ENCODE measurements around the gene SERTAD2.

SERTAD2 gene

DNA sequence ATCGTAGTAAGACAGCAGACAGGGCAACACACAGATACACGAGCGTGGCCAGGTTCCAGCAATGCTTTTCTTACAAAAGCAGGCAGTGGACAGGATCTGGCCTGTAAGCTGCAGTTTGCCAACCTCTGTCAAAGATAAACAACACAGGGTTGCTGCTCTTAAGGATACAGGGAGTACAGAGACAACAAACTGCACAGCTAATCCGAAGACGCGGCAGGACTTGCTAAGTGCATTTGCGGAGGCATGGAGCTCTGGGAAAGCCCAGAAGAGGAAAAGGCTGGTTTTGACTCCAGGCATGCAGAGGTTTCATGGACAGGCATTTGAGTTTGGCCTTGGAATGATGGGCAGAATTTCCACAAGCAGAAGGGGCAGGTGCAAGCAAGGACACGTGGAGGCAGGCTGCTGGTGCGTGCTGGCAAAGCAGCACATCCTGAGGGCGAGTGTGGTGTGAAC is 24.4 kb downstream of the SERTAD2 start:
- Histone ChIP-seq H3K27ac (replicated peaks) (no peak overlapping the region), H3K4me3 (replicated peaks; ENCODE audit: insufficient read depth, low read length) (no peak overlapping the region), H3K27me3 (ENCODE audit: insufficient read depth, poor library complexity, severe bottlenecking) (no peaks in the 10 kb centered on the region)
- DNase-seq (ENCODE audit: low read depth in 1 of 2, low spot score in 1 of 2) = no peak
- TF ChIP-seq SPI1 (IDR thresholded peaks at IDR 0.05; ENCODE audit: borderline replicate concordance, low read depth) (no peak), GABPA (IDR thresholded peaks at IDR 0.05; ENCODE audit: low read depth) (no peak), POLR2AphosphoS5 (IDR thresholded peaks at IDR 0.05; ENCODE audit: low read depth) (no peak)
- TF ChIP-seq, protein P1, sequence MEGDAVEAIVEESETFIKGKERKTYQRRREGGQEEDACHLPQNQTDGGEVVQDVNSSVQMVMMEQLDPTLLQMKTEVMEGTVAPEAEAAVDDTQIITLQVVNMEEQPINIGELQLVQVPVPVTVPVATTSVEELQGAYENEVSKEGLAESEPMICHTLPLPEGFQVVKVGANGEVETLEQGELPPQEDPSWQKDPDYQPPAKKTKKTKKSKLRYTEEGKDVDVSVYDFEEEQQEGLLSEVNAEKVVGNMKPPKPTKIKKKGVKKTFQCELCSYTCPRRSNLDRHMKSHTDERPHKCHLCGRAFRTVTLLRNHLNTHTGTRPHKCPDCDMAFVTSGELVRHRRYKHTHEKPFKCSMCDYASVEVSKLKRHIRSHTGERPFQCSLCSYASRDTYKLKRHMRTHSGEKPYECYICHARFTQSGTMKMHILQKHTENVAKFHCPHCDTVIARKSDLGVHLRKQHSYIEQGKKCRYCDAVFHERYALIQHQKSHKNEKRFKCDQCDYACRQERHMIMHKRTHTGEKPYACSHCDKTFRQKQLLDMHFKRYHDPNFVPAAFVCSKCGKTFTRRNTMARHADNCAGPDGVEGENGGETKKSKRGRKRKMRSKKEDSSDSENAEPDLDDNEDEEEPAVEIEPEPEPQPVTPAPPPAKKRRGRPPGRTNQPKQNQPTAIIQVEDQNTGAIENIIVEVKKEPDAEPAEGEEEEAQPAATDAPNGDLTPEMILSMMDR (IDR thresholded peaks at IDR 0.05; ENCODE audit: insufficient read depth, low read length) = no peak
- TF ChIP-seq, protein P2, sequence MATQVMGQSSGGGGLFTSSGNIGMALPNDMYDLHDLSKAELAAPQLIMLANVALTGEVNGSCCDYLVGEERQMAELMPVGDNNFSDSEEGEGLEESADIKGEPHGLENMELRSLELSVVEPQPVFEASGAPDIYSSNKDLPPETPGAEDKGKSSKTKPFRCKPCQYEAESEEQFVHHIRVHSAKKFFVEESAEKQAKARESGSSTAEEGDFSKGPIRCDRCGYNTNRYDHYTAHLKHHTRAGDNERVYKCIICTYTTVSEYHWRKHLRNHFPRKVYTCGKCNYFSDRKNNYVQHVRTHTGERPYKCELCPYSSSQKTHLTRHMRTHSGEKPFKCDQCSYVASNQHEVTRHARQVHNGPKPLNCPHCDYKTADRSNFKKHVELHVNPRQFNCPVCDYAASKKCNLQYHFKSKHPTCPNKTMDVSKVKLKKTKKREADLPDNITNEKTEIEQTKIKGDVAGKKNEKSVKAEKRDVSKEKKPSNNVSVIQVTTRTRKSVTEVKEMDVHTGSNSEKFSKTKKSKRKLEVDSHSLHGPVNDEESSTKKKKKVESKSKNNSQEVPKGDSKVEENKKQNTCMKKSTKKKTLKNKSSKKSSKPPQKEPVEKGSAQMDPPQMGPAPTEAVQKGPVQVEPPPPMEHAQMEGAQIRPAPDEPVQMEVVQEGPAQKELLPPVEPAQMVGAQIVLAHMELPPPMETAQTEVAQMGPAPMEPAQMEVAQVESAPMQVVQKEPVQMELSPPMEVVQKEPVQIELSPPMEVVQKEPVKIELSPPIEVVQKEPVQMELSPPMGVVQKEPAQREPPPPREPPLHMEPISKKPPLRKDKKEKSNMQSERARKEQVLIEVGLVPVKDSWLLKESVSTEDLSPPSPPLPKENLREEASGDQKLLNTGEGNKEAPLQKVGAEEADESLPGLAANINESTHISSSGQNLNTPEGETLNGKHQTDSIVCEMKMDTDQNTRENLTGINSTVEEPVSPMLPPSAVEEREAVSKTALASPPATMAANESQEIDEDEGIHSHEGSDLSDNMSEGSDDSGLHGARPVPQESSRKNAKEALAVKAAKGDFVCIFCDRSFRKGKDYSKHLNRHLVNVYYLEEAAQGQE (IDR thresholded peaks at IDR 0.05; ENCODE audit: insufficient replicate concordance, low read depth) = no peak

DNA sequence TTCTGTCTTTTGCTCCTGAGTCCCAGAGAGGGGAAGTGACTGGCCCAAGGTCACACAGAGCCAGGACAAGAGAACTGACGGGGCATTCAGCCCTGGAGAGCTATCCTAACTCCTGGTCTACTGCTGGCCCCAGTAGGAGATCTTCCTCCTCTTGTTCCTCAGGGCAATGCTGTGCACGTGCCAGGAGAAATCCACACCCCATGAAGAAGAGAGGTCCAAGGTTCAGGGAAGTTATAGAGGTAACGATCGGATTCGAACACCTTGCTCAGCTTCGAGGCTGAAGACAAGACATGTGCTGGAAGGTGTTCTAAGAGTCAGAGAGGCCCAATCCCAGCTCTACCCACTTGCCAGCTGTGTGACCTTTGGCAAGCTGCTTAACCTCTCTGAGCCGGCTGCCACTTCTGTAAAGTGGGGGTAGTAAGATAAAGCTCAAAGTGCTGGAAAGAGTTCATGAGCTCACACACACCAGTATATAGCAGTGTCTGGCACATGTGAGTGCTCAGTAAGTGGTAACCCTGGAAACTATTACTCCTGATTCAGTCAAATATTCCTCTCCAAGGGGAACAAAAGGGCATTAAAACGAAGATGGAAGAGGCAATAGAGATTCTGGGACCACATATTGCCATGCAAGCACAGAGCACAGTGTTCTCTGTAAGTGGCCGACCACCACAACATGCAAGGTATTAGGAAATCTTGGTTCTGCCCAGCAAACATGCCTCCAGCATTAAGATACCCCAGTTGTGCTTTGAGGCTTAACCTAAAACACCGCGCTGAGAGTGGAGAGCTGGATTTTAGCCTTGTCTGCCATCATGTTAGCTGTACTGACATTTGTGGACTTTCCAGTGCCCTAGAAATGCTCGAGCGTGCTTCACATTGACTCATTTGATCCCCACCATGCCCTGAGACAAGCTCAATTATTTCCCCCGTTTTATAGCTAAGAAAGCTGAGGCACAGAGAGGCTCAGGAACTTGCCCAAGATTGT is 25.6 kb downstream of the SERTAD2 start:
- DNase-seq (ENCODE audit: low read depth in 1 of 2, low spot score in 1 of 2) = no peak
- no peaks in the 10 kb centered on the region for H3K27me3 ChIP-seq (ENCODE audit: insufficient read depth, poor library complexity, severe bottlenecking)
- H3K27ac ChIP-seq (replicated peaks) = no peak overlapping the region
- H3K4me3 ChIP-seq (replicated peaks; ENCODE audit: insufficient read depth, low read length) = no peak overlapping the region
- TF ChIP-seq, protein P2 (IDR thresholded peaks at IDR 0.05; ENCODE audit: insufficient replicate concordance, low read depth) = no peak
- TF ChIP-seq SPI1 (IDR thresholded peaks at IDR 0.05; ENCODE audit: borderline replicate concordance, low read depth) = no peak
- TF ChIP-seq, protein P1 (IDR thresholded peaks at IDR 0.05; ENCODE audit: insufficient read depth, low read length) = no peak
- TF ChIP-seq GABPA (IDR thresholded peaks at IDR 0.05; ENCODE audit: low read depth) = no peak
- no peak for TF ChIP-seq POLR2AphosphoS5 (IDR thresholded peaks at IDR 0.05; ENCODE audit: low read depth)

DNA sequence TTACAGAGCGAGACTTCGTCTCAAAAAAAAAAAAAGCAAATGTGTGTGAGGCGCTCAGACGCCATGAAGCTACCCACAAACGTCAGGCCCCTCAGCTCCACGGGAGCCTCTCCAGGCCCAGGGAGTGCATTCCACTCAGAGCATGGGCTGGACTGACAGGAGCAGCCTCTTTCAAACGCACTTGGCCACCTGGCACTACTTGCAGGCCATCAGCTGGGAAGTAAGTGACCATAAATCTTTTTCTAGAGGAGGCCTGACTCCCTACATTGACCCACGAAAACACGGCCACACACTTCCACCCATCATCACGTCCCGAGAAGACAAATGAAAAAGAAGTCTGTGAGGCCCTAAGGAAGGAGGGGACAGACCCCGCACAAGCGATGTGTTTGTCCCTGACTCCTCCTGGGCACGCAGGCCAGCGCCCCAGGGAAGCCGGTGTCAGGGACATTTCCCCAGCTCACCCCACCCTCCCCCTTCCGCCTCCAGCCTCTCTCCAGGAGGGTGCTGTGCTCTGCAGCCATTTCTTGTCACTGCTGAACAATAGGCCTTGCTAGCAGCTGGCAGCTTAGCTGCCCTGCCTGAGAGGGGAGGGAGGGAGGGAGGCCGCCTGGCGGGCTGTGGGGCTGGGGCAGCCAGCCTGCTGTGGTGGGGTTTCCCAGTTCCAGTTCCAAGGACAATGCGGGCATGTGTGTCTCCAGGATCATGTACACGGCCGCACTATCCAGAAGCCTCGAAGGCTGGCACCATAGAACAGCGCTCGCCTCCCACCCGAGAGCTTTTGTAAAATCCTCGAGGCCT is 26.6 kb downstream of the SERTAD2 start:
- Histone ChIP-seq H3K4me3 (replicated peaks; ENCODE audit: insufficient read depth, low read length) (no peak overlapping the region), H3K27ac (replicated peaks) (no peak overlapping the region), H3K27me3 (ENCODE audit: insufficient read depth, poor library complexity, severe bottlenecking) (no peaks in the 10 kb centered on the region)
- TF ChIP-seq GABPA (IDR thresholded peaks at IDR 0.05; ENCODE audit: low read depth) = no peak
- TF ChIP-seq, protein P2 (IDR thresholded peaks at IDR 0.05; ENCODE audit: insufficient replicate concordance, low read depth) = no peak
- TF ChIP-seq, protein P1 (IDR thresholded peaks at IDR 0.05; ENCODE audit: insufficient read depth, low read length) = no peak
- TF ChIP-seq POLR2AphosphoS5 (IDR thresholded peaks at IDR 0.05; ENCODE audit: low read depth) = no peak
- TF ChIP-seq SPI1 (IDR thresholded peaks at IDR 0.05; ENCODE audit: borderline replicate concordance, low read depth) = no peak
- no peak for DNase-seq (ENCODE audit: low read depth in 1 of 2, low spot score in 1 of 2)
